Gastroesophageal sphincter (tissue), 3 donors: ENCODE measurements around the gene BAAT.

Experiments
- POLR2A ChIP-seq, 2 donors: fragments of 450-650 bp; IDR thresholded peaks; one replicate each; pipeline ENCODE4 v1.6.1; 2017; ENCODE audit warnings: antibody characterized with exemption in 2 of 2, mild to moderate bottlenecking in 2 of 2, moderate library complexity in 1 of 2
- POLR2AphosphoS5 ChIP-seq: sonication (generic); formaldehyde crosslinking; IDR thresholded peaks from one replicate; pipeline ENCODE4 v1.6.1; 2017; ENCODE audit warnings: antibody characterized with exemption
- TF ChIP-seq, protein P1 (sequence below), 4 experiments: fragments of 200-600 bp in 2 of 4; fragments of 450-650 bp in 2 of 4; sonication (generic) in 1 of 4; IDR thresholded peaks; one replicate each; pipeline ENCODE4 v1.5.1; 2017 to 2019; ENCODE audit warnings: antibody characterized with exemption in 4 of 4, mild to moderate bottlenecking in 2 of 4, moderate library complexity in 2 of 4

DNA sequence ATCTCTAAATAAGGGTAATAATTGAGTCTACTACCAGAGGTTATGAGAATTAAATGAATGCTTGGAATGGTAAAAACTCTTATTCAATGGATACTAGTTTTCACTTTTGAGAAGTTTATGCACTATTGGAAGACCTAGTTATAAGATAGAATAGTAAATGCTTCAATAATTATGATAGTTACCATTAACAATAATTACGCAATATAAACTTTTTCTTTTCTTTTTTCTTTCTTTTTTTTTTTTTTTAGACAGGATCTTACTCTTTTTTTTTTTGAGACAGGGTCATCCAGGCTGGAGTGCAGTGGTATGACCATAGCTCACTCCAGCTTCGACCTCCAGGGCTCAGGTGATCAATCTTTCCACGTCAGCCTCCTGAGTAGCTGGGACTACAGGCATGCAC lies 44.1 kb upstream of the BAAT start:
- TF ChIP-seq, protein P1, sequence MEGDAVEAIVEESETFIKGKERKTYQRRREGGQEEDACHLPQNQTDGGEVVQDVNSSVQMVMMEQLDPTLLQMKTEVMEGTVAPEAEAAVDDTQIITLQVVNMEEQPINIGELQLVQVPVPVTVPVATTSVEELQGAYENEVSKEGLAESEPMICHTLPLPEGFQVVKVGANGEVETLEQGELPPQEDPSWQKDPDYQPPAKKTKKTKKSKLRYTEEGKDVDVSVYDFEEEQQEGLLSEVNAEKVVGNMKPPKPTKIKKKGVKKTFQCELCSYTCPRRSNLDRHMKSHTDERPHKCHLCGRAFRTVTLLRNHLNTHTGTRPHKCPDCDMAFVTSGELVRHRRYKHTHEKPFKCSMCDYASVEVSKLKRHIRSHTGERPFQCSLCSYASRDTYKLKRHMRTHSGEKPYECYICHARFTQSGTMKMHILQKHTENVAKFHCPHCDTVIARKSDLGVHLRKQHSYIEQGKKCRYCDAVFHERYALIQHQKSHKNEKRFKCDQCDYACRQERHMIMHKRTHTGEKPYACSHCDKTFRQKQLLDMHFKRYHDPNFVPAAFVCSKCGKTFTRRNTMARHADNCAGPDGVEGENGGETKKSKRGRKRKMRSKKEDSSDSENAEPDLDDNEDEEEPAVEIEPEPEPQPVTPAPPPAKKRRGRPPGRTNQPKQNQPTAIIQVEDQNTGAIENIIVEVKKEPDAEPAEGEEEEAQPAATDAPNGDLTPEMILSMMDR (IDR thresholded peaks at IDR 0.05): no peak
- TF ChIP-seq POLR2AphosphoS5: no peak
- no peak for TF ChIP-seq POLR2A (IDR thresholded peaks at IDR 0.05)
